WERI-Rb-1 (cell line): ENCODE data around the gene AP4M1.

Source experiments
- DNase-seq: peaks from one replicate; pipeline ENCODE4 v3.0.0-alpha.2; 2020
- H3K27ac ChIP-seq: fragments of 250-450 bp; sonication (Bioruptor Pico); 2 replicates; pipeline ENCODE4 v1.5.1; 2020; ENCODE audit warnings: mild to moderate bottlenecking, moderate library complexity
- H3K27me3 ChIP-seq: fragments of 250-450 bp; sonication (Bioruptor Pico); 2 replicates; pipeline ENCODE4 v1.5.1; 2021; ENCODE audit warnings: mild to moderate bottlenecking, low read depth, moderate library complexity; ENCODE audit not compliant: insufficient read depth, severe bottlenecking
- H3K36me3 ChIP-seq: fragments of 250-450 bp; sonication (Bioruptor Pico); 2 replicates; pipeline ENCODE4 v1.5.1; 2020; ENCODE audit warnings: mild to moderate bottlenecking, moderate library complexity
- H3K4me3 ChIP-seq: 2 replicates; pipeline ENCODE4 v1.5.1; 2011; ENCODE audit warnings: low read depth, mild to moderate bottlenecking, control low read depth, low read length
- H3K9me3 ChIP-seq: fragments of 250-450 bp; sonication (Bioruptor Pico); 2 replicates; pipeline ENCODE4 v1.5.1; 2021; ENCODE audit warnings: mild to moderate bottlenecking, moderate library complexity; ENCODE audit not compliant: severe bottlenecking
- CTCF ChIP-seq: IDR thresholded peaks from 2 replicates; pipeline ENCODE4 v1.5.1; 2011; ENCODE audit warnings: low read depth, mild to moderate bottlenecking, control low read depth, inconsistent platforms, low read length

AP4M1 gene

GRCh38 chr7:100091411-100092181, 9.8 kb upstream of the AP4M1 start:
- Histone ChIP-seq H3K27me3 (no peaks in the 10 kb centered on the region), H3K36me3 (peaks cover 76% of the 10 kb centered on the region), H3K4me3 (no peak overlapping the region), H3K9me3 (no peaks in the 10 kb centered on the region), H3K27ac (peak overlapping the region; percentile 95)
- peak; percentile 23; the same call in 1 of the 2 replicates for TF ChIP-seq CTCF
- DNase-seq = peak; percentile 43

- Histone ChIP-seq H3K9me3 (no peaks in the 10 kb centered on the region), H3K27me3 (no peaks in the 10 kb centered on the region), H3K36me3 (peaks cover 90% of the 10 kb centered on the region), H3K4me3 (no peak overlapping the region), H3K27ac (peak overlapping the region; percentile 46; the same call in 1 of the 2 replicates)
- TF ChIP-seq CTCF = no peak
- no peak for DNase-seq
Measured at GRCh38 chr7:100093054-100093453, 8.4 kb upstream of the AP4M1 start.

GRCh38 chr7:100093498-100093897, 7.9 kb upstream of the AP4M1 start:
- H3K27ac ChIP-seq = peak overlapping the region; percentile 46
- no peak overlapping the region for H3K4me3 ChIP-seq

GRCh38 chr7:100093925-100094486, 7.4 kb upstream of the AP4M1 start:
- H3K4me3 ChIP-seq = no peak overlapping the region
- H3K27ac ChIP-seq = peak overlapping the region; percentile 46
- TF ChIP-seq CTCF = no peak
- no peak for DNase-seq
- peaks cover 98% of the 10 kb centered on the region for H3K36me3 ChIP-seq
- no peaks in the 10 kb centered on the region for H3K27me3 ChIP-seq
- H3K9me3 ChIP-seq = no peaks in the 10 kb centered on the region

More at GRCh38 chr7:100093498-100093897, 7.9 kb upstream of the AP4M1 start:
- no peak for DNase-seq
- no peaks in the 10 kb centered on the region for H3K27me3 ChIP-seq
- no peaks in the 10 kb centered on the region for H3K9me3 ChIP-seq
- H3K36me3 ChIP-seq = peaks cover 95% of the 10 kb centered on the region
- no peak for TF ChIP-seq CTCF

GRCh38 chr7:100095289-100095688, 6.2 kb upstream of the AP4M1 start:
- Histone ChIP-seq H3K27ac (no peak overlapping the region), H3K9me3 (no peaks in the 10 kb centered on the region), H3K27me3 (no peaks in the 10 kb centered on the region), H3K4me3 (no peak overlapping the region), H3K36me3 (peaks cover 100% of the 10 kb centered on the region)
- no peak for TF ChIP-seq CTCF
- no peak for DNase-seq

- no peaks in the 10 kb centered on the region for H3K9me3 ChIP-seq
- no peak for TF ChIP-seq CTCF
- H3K36me3 ChIP-seq = peaks cover 100% of the 10 kb centered on the region
- DNase-seq = no peak
- H3K27ac ChIP-seq = no peak overlapping the region
- no peaks in the 10 kb centered on the region for H3K27me3 ChIP-seq
- no peak overlapping the region for H3K4me3 ChIP-seq
Measured at GRCh38 chr7:100095704-100096103, 5.7 kb upstream of the AP4M1 start.
